ENCODE data around the gene ALDH1L1.

DNA sequence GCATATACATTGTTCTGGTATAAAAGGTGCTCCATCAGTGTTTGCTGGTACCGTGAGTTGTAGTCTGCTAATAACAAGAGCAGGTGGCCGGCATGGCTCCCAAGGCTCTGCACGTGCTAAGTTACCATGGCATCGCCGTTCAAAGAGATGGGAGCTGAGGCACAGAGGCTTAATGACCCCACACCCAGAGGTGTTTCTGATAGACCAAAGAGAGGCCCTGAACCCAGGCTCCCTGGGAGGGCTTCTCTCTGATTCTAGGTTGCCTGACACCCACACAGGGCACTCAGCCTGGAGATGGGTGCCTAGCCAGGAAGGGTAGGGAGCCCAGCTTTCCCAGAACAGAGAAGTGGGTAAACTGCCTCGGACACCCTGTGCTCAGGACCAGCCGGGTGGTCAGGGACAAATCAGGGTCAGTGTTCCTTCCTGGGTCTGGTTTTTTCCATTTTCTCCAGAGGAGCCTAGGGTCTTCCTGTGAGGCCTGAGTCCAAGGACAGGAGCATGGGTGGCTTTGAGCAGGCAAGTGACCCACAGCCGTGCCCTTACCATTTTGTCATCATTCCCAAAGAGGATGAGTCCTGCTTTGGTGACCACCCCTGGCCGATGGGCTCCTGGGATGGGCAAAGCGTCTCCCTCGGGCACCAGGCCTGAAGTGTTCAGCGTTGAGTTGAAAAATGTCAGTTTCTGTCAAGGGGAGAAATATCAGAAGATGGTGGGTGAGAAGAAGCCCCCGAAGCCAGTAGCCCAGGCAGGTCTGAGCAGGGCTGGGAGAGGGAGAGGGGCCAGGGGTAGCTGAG is 27.3 kb downstream of the ALDH1L1 start:
- no peak for TF ChIP-seq POLR2A (IDR thresholded peaks at IDR 0.05; ENCODE audit: low read depth, low read length)
- no peak for TF ChIP-seq RAD21 (IDR thresholded peaks at IDR 0.05; ENCODE audit: low read length)
- no peak for TF ChIP-seq CTCF (conservative IDR thresholded peaks at IDR 0.05; ENCODE audit: low read depth, low read length)
- TF ChIP-seq RFX5 (IDR thresholded peaks at IDR 0.05; ENCODE audit: low read depth, low read length), result no peak
- TF ChIP-seq MXI1 (IDR thresholded peaks at IDR 0.05; ENCODE audit: borderline replicate concordance, low read depth, low read length), result no peak
- no peak for TF ChIP-seq BHLHE40 (IDR thresholded peaks at IDR 0.05; ENCODE audit: low read depth, low read length)
- no peak for TF ChIP-seq MAFK (IDR thresholded peaks at IDR 0.05; ENCODE audit: low read depth, low read length)
- no peak for TF ChIP-seq SMC3 (IDR thresholded peaks at IDR 0.05; ENCODE audit: low read depth, low read length)
- TF ChIP-seq, protein P1, sequence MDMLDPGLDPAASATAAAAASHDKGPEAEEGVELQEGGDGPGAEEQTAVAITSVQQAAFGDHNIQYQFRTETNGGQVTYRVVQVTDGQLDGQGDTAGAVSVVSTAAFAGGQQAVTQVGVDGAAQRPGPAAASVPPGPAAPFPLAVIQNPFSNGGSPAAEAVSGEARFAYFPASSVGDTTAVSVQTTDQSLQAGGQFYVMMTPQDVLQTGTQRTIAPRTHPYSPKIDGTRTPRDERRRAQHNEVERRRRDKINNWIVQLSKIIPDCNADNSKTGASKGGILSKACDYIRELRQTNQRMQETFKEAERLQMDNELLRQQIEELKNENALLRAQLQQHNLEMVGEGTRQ (IDR thresholded peaks at IDR 0.05; ENCODE audit: low read depth, low read length), result no peak
- TF ChIP-seq FOS (IDR thresholded peaks at IDR 0.05; ENCODE audit: low read depth, low read length), result no peak
